HG02571 (cell line): ENCODE measurements around the gene FFAR4.
"Not testable (repeated sequence)": the region's sequence is repeated elsewhere in the genome, so short reads cannot be mapped to it uniquely, and the experiment has no call there.

Experiments used
- ATAC-seq: cut with Tn5 transposase; IDR thresholded peaks from one replicate; pipeline ENCODE4 v1.9.1; 2021; ENCODE audit warnings: mild to moderate bottlenecking, moderate library complexity; ENCODE audit not compliant: unreplicated experiment

The FFAR4 gene

DNA sequence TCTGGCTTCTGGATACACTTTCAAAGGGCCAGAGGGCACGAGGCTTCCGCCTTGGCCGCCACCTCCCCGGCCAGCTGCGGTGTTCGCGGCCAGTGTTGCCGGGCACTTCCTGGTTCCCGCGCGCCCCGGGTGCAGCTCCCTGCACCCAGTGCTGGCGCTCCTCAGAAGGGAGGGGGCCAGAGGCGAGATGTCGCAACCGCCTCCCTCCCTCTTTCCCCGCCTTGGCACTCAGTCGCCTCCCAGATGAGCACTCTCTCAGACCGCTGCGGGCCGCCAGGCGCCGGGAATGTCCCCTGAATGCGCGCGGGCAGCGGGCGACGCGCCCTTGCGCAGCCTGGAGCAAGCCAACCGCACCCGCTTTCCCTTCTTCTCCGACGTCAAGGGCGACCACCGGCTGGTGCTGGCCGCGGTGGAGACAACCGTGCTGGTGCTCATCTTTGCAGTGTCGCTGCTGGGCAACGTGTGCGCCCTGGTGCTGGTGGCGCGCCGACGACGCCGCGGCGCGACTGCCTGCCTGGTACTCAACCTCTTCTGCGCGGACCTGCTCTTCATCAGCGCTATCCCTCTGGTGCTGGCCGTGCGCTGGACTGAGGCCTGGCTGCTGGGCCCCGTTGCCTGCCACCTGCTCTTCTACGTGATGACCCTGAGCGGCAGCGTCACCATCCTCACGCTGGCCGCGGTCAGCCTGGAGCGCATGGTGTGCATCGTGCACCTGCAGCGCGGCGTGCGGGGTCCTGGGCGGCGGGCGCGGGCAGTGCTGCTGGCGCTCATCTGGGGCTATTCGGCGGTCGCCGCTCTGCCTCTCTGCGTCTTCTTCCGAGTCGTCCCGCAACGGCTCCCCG, at the start of gene FFAR4:
Gene FFAR4 (plus strand): TSS at position 231 of the 842 bp plus-strand sequence. CDS start 56 bp downstream, at position 287.
- no peak for ATAC-seq

- no peak for ATAC-seq
These were observed 47.9 kb upstream of the FFAR4 start for GRCh38 chr10:93518531-93518930.

DNA sequence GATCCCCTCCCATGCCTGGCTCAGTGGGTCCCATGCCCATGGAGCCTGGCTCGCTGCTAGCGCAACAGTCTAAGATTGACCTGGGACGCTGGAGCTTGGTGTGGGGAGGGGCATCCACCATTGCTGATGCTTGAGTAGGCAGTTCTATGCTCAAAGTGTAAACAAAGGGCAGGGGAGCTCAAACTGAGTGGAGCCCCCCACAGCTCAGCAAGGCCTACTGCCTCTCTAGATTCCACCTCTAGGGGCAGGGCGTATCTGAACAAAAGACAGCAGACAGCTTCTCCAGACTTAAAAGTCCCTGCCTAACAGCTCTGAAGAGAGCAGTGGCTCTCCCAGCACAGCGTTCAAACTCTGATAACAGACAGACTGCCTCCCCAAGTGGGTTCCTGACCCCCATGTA, 31.2 kb upstream of the FFAR4 start:
- no peak for ATAC-seq

GRCh38 chr10:93540871-93541270, 25.6 kb upstream of the FFAR4 start:
- ATAC-seq, result not testable (repeated sequence)

DNA sequence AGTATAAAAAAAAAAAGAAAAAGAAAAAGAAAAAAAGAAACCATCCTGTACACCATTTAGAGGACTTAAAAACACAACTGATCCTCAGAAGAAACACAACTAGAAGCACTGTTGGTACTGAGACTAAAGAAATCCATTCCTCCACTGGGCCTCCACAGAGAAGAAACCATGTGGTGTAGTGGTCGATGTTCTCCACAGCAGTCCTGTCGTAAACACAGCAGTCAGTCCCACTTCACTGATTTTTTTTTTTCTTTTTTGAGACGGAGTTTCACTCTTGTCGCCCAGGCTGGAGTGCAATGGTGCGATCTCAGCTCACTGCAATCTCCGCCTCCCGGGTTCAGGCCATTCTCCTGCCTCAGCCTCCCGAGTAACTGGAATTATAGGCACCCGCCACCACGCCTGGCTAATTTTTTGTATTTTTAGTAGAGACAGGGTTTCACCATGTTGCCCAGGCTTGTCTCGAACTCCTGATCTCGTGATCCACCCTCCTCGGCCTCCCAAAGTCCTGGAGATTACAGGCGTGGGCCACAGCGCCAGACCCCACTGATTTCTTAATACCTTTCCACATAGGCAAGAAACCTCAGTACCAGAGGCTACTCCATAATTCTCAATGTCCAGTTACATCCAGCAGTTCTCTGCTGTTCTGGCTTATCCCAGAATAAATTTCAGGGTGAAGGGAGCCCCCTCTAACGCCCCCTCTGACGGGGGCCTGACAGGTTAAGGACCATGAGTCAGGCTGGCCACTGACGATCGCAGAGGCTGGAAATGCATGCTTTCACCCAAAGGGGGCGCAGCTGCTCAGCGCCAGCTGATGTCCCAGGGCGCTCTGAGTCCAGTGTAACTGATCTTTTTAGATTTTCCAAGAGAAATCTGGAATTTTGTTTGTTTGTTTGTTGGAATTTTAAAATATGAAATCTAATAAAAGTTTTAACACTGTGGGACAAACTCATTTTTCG, 24.8 kb upstream of the FFAR4 start:
- ATAC-seq, result no peak

DNA sequence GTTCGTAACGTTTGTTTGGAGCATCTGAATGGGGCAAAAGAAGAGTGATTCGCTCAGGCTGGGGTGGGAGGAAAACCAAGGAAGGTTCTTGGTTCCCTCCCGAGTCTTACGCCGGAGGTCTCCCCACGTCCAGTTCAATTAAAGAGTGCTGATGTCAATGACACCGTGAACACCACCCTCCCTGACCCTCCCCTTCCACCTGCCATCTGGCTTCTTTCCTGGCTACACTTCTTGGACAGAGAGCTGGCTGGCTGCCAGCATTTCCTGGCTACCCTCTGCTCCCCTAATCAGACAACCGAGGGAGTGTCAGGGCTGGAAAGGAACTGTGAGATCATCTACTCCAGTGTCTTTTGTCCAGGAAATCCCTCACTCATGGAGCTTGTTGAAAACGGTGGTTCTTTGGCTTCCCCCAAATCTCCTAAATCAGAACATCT, 24.1 kb upstream of the FFAR4 start:
- no peak for ATAC-seq

- not testable (repeated sequence) for ATAC-seq
These were observed 19.5 kb upstream of the FFAR4 start for GRCh38 chr10:93546995-93547394.

- no peak for ATAC-seq
These were observed 18.9 kb upstream of the FFAR4 start for GRCh38 chr10:93547522-93547921.

DNA sequence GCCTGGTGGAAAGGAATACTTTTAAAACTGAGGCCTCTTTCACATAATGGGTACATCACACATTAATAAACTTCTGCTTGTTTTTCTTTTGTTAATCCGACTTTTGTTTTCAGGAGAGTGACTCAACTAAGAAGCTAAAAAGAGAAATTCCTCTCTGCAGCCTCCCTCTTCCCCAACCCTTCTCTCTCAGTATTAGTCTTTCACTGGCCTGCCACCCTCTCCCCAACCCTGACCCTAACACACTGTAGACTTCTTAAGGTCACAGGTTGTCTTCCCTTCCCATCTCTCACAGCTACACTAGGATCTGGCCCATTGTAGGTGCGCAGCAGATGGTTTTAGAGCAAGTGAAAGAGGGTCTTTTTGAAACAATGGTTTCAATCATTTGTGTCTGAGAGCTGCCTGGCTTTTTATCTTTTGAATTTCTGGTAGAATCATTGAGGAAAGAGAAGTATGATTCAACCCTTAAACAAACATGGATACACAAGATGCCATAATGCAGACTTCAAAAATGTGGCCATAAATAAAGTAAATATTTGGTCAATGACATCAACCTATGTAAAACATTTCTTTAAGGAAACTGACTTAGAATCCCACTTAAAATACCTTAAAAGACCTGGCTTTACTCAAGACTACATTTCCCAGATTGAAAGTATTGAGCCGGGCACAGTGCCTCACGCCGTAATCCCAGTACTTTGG, 17.9 kb upstream of the FFAR4 start:
- ATAC-seq, result no peak

DNA sequence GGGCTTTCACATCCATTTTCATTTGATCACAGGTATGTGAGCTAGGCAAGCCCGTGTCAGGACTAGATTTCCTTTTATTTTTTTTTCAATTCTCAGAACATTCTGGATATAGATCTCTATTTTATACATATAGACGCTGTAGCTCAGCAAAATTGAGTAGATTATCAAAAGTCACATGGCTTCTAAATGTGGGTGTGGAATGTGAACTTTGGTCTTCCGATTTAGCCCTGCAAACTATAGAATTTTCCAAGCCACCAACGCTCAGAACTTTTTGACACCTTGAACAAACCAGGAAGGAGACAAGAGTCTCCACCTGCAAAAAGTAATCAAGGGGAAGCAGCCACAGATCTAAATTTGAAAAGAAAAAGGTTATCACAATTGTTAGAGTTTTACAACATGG, 15.9 kb upstream of the FFAR4 start:
- no peak for ATAC-seq

- ATAC-seq, result no peak
These were observed 13.7 kb upstream of the FFAR4 start for GRCh38 chr10:93552780-93553179.

GRCh38 chr10:93553482-93554315, 12.8 kb upstream of the FFAR4 start:
- ATAC-seq, result no peak

- no peak for ATAC-seq
These were observed 12.2 kb upstream of the FFAR4 start for GRCh38 chr10:93554316-93554663.

DNA sequence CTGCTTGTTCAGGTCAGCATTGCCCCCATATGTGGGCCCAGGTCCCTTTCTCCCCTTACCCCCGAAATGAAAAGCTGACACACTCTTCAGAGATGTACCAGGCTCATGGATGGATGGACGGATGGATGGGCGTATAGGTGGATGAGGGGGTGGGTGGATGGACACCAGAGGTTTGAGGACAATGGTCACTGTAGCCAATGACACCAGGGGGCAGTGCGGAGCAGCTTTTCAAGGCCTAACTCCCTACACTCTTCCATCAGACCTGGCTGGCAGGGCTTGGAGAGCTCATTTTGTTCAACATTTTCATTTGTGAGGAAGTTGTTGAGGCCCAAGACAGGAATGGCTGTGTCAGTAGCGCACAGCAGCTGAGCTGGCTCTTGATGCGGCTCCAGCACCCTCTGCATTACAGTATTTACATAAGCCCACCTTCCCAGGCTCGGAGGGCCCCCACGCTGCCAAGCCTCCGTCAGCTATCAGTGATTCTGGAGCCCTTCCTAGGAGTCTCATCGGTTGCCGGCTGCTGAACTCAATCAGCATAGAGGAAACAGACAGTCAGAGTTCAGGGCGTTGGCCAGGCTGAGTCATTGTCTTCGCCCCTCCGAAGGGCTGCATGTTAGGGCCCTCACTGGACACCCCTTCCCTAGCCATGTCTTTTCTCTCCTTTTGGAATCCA, 11.6 kb upstream of the FFAR4 start:
- no peak for ATAC-seq

DNA sequence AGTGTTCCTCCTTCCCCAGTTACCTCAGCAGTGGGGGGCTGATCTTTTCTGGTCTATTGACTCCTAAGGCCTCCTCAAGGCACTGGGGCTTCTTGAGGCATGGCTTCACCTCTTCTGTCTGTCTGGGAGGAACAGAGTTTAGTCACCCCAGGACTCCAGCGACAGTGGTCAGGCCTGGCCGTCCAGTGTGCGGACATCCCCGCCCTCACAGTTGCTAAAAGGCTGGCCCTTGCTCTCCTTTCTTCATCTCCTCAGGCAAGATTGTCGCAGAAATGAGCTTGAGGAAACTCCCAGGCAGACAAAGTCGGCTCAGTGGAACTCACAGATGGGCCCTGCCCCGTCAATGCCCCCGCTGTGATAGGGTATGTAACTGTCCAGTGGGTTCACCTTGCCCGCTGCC, 7.0 kb upstream of the FFAR4 start:
- no peak for ATAC-seq

- no peak for ATAC-seq
These were observed 5.9 kb upstream of the FFAR4 start for GRCh38 chr10:93560541-93560940.

GRCh38 chr10:93565446-93565845, 1.0 kb upstream of the FFAR4 start:
- no peak for ATAC-seq

GRCh38 chr10:93567277-93568104, 1.0 kb downstream of the FFAR4 start:
- no peak for ATAC-seq

- ATAC-seq, result no peak
These were observed 1.6 kb downstream of the FFAR4 start for GRCh38 chr10:93568105-93568390.
